AG10803 (cell line): ENCODE measurements around the gene CDK12.
"Not testable (repeated sequence)": the region's sequence is repeated elsewhere in the genome, so short reads cannot be mapped to it uniquely, and the experiment has no call there.

Experiments used
- DNase-seq: peaks from one replicate; pipeline ENCODE4 v3.0.0; 2010; ENCODE audit warnings: low read depth
- H3K4me3 ChIP-seq: 2 replicates; pipeline ENCODE4 v1.5.1; 2011; ENCODE audit warnings: mild to moderate bottlenecking, low read length, control low read depth
- CTCF ChIP-seq: conservative IDR thresholded peaks from 2 replicates; pipeline ENCODE4 v1.5.1; 2011; ENCODE audit warnings: mild to moderate bottlenecking, low read length, control low read depth, inconsistent platforms

Gene CDK12

GRCh38 chr17:39461113-39461925 is at the start of gene CDK12:
CDK12 (plus strand) TSS chr17:39461486; CDS start chr17:39462072, 586 bp downstream.
- no peak for TF ChIP-seq CTCF
- peak within 1 kb of the TSS; percentile 79 for H3K4me3 ChIP-seq
- DNase-seq, result peak; percentile 99

- no peak for DNase-seq
- H3K4me3 ChIP-seq, result no peak overlapping the region
- no peak for TF ChIP-seq CTCF
Measured at GRCh38 chr17:39416141-39416540, 45.1 kb upstream of the CDK12 start.

GRCh38 chr17:39429600-39429999 is 31.7 kb upstream of the CDK12 start:
- no peak for DNase-seq
- no peak overlapping the region for H3K4me3 ChIP-seq
- TF ChIP-seq CTCF, result no peak

GRCh38 chr17:39439868-39440267 is 21.4 kb upstream of the CDK12 start:
- not testable (repeated sequence) for DNase-seq

GRCh38 chr17:39443326-39443725 is 18.0 kb upstream of the CDK12 start:
- DNase-seq, result no peak
- H3K4me3 ChIP-seq, result no peak overlapping the region
- TF ChIP-seq CTCF, result no peak

More at GRCh38 chr17:39439868-39440267, 21.4 kb upstream of the CDK12 start:
- not testable (repeated sequence) for H3K4me3 ChIP-seq

- TF ChIP-seq CTCF, result no peak
- DNase-seq, result no peak
- H3K4me3 ChIP-seq, result no peak overlapping the region
Measured at GRCh38 chr17:39447561-39447960, 13.7 kb upstream of the CDK12 start.

GRCh38 chr17:39450051-39450450 is 11.2 kb upstream of the CDK12 start:
- no peak for DNase-seq
- TF ChIP-seq CTCF, result no peak
- peak overlapping the region; percentile 97 for H3K4me3 ChIP-seq
